HEK293 (cell line): Measurements from ENCODE around the gene TTLL4.

ENCODE experiments used
- CTCF ChIA-PET: fragments of 350-600 bp; formaldehyde crosslinking; extraction: SDS; loops from one replicate; lab custom pipeline; 2021; ENCODE audit warnings: antibody characterized with exemption; lab: Yijun Ruan, JAX
- POLR2A ChIA-PET: fragments of 300-600 bp; formaldehyde crosslinking; extraction: SDS; loops from one replicate; lab custom pipeline; 2020; ENCODE audit warnings: antibody characterized with exemption, inconsistent platforms; lab: Yijun Ruan, JAX
- H3K27ac ChIP-seq: fragments of 200-500 bp; sonication (Bioruptor generic); 2 replicates; pipeline ENCODE4 v1.5.1; 2014; ENCODE audit warnings: low read depth, low read length, control low read depth, inconsistent platforms; ENCODE audit errors: extremely low read depth
- H3K36me3 ChIP-seq, 2 experiments: fragments of 200-500 bp in 1 of 2; sonication (Bioruptor generic) in 1 of 2; 1 replicate in 1 of 2; 2 replicates in 1 of 2; pipeline ENCODE4 v1.5.1; 2014 to 2017; ENCODE audit warnings: inconsistent platforms in 2 of 2, low read length in 2 of 2; ENCODE audit not compliant: control insufficient read depth in 2 of 2, insufficient read depth in 1 of 2
- H3K4me1 ChIP-seq: fragments of 200-500 bp; sonication (Bioruptor generic); 2 replicates; pipeline ENCODE4 v1.5.1; 2014; ENCODE audit warnings: mild to moderate bottlenecking, low read length, inconsistent platforms; ENCODE audit not compliant: control insufficient read depth, insufficient read depth
- H3K4me3 ChIP-seq: 2 replicates; pipeline ENCODE4 v1.5.1; 2011; ENCODE audit warnings: low read depth, mild to moderate bottlenecking, control low read depth, low read length, moderate library complexity
- H3K9me3 ChIP-seq: fragments of 200-500 bp; sonication (Bioruptor generic); 2 replicates; pipeline ENCODE4 v1.5.1; 2014; ENCODE audit warnings: low read depth, low read length, inconsistent platforms; ENCODE audit not compliant: control insufficient read depth, insufficient read depth
- BCL11A ChIP-seq: fragments of 450-650 bp; formaldehyde crosslinking; IDR thresholded peaks from 2 replicates; pipeline ENCODE4 v1.5.1; 2016; ENCODE audit warnings: low read depth, missing biosample characterization, missing genetic modification characterization
- OVOL3 ChIP-seq: fragments of 450-650 bp; formaldehyde crosslinking; IDR thresholded peaks from 2 replicates; pipeline ENCODE4 v1.5.1; 2016; ENCODE audit warnings: missing biosample characterization, missing genetic modification characterization
- PBX3 ChIP-seq: sonication (generic); formaldehyde crosslinking; IDR thresholded peaks from 2 replicates; pipeline ENCODE4 v1.8.1; 2022; ENCODE audit warnings: mild to moderate bottlenecking, moderate library complexity, missing genetic modification reagents
- ZBTB10 ChIP-seq: fragments of 450-650 bp; formaldehyde crosslinking; IDR thresholded peaks from 2 replicates; pipeline ENCODE4 v1.5.1; 2016; ENCODE audit warnings: missing biosample characterization, missing genetic modification characterization
- ZEB2 ChIP-seq: fragments of 450-650 bp; formaldehyde crosslinking; IDR thresholded peaks from 2 replicates; pipeline ENCODE4 v1.5.1; 2016; ENCODE audit warnings: missing biosample characterization, missing genetic modification characterization
- ZNF184 ChIP-seq: fragments of 450-650 bp; IDR thresholded peaks from 2 replicates; pipeline ENCODE4 v1.5.1; 2018; ENCODE audit warnings: missing biosample characterization, mild to moderate bottlenecking, missing genetic modification characterization
- ZNF394 ChIP-seq: fragments of 450-650 bp; formaldehyde crosslinking; IDR thresholded peaks from 2 replicates; pipeline ENCODE4 v1.5.1; 2016; ENCODE audit warnings: missing biosample characterization, missing genetic modification characterization, mild to moderate bottlenecking, moderate library complexity, borderline replicate concordance
- ZNF433 ChIP-seq: fragments of 450-650 bp; formaldehyde crosslinking; IDR thresholded peaks from 2 replicates; pipeline ENCODE4 v1.5.1; 2016; ENCODE audit warnings: missing biosample characterization, missing genetic modification characterization, low read depth
- ZNF571 ChIP-seq: fragments of 450-650 bp; formaldehyde crosslinking; IDR thresholded peaks from 2 replicates; pipeline ENCODE4 v1.5.0; 2017; ENCODE audit warnings: missing biosample characterization, missing genetic modification characterization
- ZNF76 ChIP-seq: fragments of 450-650 bp; formaldehyde crosslinking; IDR thresholded peaks from 2 replicates; pipeline ENCODE4; 2016; ENCODE audit warnings: low read depth, missing biosample characterization, missing genetic modification characterization, borderline replicate concordance
- TF ChIP-seq, protein P1 (sequence below): fragments of 450-650 bp; formaldehyde crosslinking; IDR thresholded peaks from 2 replicates; pipeline ENCODE4 v1.5.1; 2016; ENCODE audit warnings: missing biosample characterization, missing genetic modification characterization, low read depth
- TF ChIP-seq, protein P2 (sequence below): fragments of 450-650 bp; formaldehyde crosslinking; IDR thresholded peaks from 2 replicates; pipeline ENCODE4 v1.5.1; 2016; ENCODE audit warnings: missing biosample characterization, missing genetic modification characterization
- TF ChIP-seq, protein P3 (sequence below): fragments of 450-650 bp; formaldehyde crosslinking; IDR thresholded peaks from 2 replicates; pipeline ENCODE4 v1.5.1; 2016; ENCODE audit warnings: missing biosample characterization, missing genetic modification characterization
- TF ChIP-seq, protein P4 (sequence below): fragments of 450-650 bp; formaldehyde crosslinking; IDR thresholded peaks from 2 replicates; pipeline ENCODE4 v1.5.1; 2017; ENCODE audit warnings: missing biosample characterization, mild to moderate bottlenecking, missing genetic modification characterization, moderate library complexity
- TF ChIP-seq, protein P5 (sequence below): fragments of 450-650 bp; formaldehyde crosslinking; optimal IDR thresholded peaks from 2 replicates; pipeline ENCODE3; 2016; ENCODE audit warnings: missing biosample characterization, mild to moderate bottlenecking, missing genetic modification characterization
- TF ChIP-seq, protein P6 (sequence below): fragments of 450-650 bp; formaldehyde crosslinking; conservative IDR thresholded peaks from 2 replicates; pipeline ENCODE4 v1.5.1; 2016; ENCODE audit warnings: low read depth, missing biosample characterization, missing genetic modification characterization
- TF ChIP-seq, protein P7 (sequence below): fragments of 450-650 bp; formaldehyde crosslinking; IDR thresholded peaks from 2 replicates; pipeline ENCODE4 v1.5.1; 2016; ENCODE audit warnings: missing biosample characterization, missing genetic modification characterization

TTLL4 gene

DNA sequence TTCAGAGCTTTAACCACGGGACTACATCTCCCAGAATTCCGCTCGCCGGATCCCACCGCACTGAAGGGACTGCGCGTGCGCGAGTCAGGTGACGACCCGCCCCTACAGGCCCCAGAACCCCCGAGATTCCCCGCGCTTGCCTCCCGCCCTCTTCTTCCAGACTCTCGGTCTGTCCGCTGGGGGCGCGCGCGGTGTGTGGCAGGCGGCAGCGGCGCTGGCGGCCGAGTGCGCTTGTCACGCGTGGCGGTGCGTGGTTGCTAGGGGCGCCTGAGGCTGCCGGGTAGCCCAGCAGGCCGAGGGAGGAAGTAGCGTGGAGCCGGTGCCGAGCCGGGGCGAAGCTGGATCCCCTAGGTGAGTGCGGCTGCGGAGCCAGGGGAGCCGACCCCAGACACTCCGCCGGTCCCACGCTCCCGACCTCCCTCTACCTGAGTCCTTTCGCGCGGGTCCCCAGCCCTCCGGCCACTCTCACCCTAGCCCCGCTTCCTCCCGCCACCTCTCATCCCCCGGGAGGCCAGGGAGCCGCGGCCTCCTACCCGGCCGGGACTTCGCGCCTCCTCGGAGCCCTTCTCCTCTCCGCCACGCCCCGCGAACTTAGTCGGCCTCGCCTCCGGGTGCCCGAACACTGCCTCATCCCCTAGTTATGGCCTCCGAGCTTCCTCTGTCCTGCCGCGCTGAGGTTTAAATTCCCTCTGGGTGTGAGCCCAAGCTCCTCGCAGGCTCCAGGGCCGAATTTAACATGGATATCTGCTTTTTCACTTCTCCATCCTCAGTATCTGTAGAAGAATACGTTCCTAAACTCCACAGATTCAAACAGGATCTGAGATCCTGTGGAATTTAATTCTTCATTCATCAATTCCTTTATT, at the start of gene TTLL4:
TTLL4 (plus strand) TSS at position 149 of the 863 bp plus-strand sequence. CDS start 26,842 bp downstream, outside the sequence.
- H3K9me3 ChIP-seq = no peaks in the 10 kb centered on the region
- CTCF ChIA-PET = interaction anchor here (0.6 to 2.8 kb wide), 28 partner anchors 9 to 865 kb away, joined by 3 to 41 read pairs (median 4); partner anchors contain the start of gene CYP27A1
- POLR2A ChIA-PET = interaction anchor here (0.5 to 1.8 kb wide), 8 partner anchors 10 to 441 kb away, joined by 3 to 12 read pairs (median 4); partner anchors contain the start of genes AAMP, BCS1L, PNKD and RNF25
- H3K36me3 ChIP-seq = peaks cover 4 to 16% of the 10 kb centered on the region in 2 experiments
- peaks cover 3% of the 10 kb centered on the region for H3K4me1 ChIP-seq
- H3K4me3 ChIP-seq = peak within 1 kb of the TSS; percentile 99
- H3K27ac ChIP-seq = peak within 1 kb of the TSS; percentile 83
- TF ChIP-seq BCL11A (tag by site-specific recombination) (no peak), ZEB2 (tag by site-specific recombination) (peak; percentile 79), ZNF433 (tag by site-specific recombination) (no peak), PBX3 (CRISPR knock-in tag) (no peak), ZNF394 (tag by site-specific recombination) (0 out of 2 replicates have a peak, but pooled peaks have one; percentile 41), OVOL3 (tag by site-specific recombination) (no peak), ZNF571 (tag by site-specific recombination) (no peak), ZNF184 (tag by site-specific recombination) (no peak), ZNF76 (tag by site-specific recombination) (peak; percentile 93), ZBTB10 (tag by site-specific recombination) (peak; percentile 83; the same call in 1 of the 2 replicates)
- TF ChIP-seq, protein P1, sequence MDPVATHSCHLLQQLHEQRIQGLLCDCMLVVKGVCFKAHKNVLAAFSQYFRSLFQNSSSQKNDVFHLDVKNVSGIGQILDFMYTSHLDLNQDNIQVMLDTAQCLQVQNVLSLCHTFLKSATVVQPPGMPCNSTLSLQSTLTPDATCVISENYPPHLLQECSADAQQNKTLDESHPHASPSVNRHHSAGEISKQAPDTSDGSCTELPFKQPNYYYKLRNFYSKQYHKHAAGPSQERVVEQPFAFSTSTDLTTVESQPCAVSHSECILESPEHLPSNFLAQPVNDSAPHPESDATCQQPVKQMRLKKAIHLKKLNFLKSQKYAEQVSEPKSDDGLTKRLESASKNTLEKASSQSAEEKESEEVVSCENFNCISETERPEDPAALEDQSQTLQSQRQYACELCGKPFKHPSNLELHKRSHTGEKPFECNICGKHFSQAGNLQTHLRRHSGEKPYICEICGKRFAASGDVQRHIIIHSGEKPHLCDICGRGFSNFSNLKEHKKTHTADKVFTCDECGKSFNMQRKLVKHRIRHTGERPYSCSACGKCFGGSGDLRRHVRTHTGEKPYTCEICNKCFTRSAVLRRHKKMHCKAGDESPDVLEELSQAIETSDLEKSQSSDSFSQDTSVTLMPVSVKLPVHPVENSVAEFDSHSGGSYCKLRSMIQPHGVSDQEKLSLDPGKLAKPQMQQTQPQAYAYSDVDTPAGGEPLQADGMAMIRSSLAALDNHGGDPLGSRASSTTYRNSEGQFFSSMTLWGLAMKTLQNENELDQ (tag by site-specific recombination) = no peak
- TF ChIP-seq, protein P2, sequence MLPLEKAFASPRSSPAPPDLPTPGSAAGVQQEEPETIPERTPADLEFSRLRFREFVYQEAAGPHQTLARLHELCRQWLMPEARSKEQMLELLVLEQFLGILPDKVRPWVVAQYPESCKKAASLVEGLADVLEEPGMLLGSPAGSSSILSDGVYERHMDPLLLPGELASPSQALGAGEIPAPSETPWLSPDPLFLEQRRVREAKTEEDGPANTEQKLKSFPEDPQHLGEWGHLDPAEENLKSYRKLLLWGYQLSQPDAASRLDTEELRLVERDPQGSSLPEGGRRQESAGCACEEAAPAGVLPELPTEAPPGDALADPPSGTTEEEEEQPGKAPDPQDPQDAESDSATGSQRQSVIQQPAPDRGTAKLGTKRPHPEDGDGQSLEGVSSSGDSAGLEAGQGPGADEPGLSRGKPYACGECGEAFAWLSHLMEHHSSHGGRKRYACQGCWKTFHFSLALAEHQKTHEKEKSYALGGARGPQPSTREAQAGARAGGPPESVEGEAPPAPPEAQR (tag by site-specific recombination) = no peak
- TF ChIP-seq, protein P3, sequence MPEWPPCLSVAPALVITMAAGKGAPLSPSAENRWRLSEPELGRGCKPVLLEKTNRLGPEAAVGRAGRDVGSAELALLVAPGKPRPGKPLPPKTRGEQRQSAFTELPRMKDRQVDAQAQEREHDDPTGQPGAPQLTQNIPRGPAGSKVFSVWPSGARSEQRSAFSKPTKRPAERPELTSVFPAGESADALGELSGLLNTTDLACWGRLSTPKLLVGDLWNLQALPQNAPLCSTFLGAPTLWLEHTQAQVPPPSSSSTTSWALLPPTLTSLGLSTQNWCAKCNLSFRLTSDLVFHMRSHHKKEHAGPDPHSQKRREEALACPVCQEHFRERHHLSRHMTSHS (tag by site-specific recombination) = no peak
- TF ChIP-seq, protein P4, sequence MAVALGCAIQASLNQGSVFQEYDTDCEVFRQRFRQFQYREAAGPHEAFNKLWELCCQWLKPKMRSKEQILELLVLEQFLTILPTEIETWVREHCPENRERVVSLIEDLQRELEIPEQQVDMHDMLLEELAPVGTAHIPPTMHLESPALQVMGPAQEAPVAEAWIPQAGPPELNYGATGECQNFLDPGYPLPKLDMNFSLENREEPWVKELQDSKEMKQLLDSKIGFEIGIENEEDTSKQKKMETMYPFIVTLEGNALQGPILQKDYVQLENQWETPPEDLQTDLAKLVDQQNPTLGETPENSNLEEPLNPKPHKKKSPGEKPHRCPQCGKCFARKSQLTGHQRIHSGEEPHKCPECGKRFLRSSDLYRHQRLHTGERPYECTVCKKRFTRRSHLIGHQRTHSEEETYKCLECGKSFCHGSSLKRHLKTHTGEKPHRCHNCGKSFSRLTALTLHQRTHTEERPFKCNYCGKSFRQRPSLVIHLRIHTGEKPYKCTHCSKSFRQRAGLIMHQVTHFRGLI (tag by site-specific recombination) = no peak
- TF ChIP-seq, protein P5, sequence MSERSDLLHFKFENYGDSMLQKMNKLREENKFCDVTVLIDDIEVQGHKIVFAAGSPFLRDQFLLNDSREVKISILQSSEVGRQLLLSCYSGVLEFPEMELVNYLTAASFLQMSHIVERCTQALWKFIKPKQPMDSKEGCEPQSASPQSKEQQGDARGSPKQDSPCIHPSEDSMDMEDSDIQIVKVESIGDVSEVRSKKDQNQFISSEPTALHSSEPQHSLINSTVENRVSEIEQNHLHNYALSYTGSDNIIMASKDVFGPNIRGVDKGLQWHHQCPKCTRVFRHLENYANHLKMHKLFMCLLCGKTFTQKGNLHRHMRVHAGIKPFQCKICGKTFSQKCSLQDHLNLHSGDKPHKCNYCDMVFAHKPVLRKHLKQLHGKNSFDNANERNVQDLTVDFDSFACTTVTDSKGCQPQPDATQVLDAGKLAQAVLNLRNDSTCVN = peak; percentile 88
- TF ChIP-seq, protein P6, sequence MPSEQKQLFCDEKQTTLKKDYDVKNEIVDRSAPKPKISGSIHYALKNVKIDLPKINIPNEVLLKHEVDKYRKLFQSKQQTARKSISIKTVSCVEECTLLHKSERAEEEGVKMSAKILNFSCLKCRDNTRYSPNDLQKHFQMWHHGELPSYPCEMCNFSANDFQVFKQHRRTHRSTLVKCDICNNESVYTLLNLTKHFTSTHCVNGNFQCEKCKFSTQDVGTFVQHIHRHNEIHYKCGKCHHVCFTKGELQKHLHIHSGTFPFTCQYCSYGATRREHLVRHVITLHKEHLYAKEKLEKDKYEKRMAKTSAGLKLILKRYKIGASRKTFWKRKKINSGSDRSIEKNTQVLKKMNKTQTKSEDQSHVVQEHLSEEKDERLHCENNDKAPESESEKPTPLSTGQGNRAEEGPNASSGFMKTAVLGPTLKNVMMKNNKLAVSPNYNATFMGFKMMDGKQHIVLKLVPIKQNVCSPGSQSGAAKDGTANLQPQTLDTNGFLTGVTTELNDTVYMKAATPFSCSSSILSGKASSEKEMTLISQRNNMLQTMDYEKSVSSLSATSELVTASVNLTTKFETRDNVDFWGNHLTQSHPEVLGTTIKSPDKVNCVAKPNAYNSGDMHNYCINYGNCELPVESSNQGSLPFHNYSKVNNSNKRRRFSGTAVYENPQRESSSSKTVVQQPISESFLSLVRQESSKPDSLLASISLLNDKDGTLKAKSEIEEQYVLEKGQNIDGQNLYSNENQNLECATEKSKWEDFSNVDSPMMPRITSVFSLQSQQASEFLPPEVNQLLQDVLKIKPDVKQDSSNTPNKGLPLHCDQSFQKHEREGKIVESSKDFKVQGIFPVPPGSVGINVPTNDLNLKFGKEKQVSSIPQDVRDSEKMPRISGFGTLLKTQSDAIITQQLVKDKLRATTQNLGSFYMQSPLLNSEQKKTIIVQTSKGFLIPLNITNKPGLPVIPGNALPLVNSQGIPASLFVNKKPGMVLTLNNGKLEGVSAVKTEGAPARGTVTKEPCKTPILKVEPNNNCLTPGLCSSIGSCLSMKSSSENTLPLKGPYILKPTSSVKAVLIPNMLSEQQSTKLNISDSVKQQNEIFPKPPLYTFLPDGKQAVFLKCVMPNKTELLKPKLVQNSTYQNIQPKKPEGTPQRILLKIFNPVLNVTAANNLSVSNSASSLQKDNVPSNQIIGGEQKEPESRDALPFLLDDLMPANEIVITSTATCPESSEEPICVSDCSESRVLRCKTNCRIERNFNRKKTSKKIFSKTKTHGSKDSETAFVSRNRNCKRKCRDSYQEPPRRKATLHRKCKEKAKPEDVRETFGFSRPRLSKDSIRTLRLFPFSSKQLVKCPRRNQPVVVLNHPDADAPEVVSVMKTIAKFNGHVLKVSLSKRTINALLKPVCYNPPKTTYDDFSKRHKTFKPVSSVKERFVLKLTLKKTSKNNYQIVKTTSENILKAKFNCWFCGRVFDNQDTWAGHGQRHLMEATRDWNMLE (tag by site-specific recombination) = no peak
- TF ChIP-seq, protein P7, sequence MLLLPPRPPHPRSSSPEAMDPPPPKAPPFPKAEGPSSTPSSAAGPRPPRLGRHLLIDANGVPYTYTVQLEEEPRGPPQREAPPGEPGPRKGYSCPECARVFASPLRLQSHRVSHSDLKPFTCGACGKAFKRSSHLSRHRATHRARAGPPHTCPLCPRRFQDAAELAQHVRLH = peak; percentile 41; the same call in 1 of the 2 replicates
